K562 (cell line): ENCODE results near the gene CDYL. TPM values are rescaled to one million over a fixed set of nuclear protein-coding genes. Genes with fewer than 3 reads are reported as not detected.
A peak's percentile ranks its signal among the peaks of the same experiment; 100 is the strongest.

ENCODE experiments used
- ATAC-seq: fragments of 200-7000 bp; cut with Tn5 transposase; 3 replicates; pipeline ENCODE4 v1.9.1; 2020; ENCODE audit warnings: moderate library complexity
- BruUV-seq: library from RNA; stranded (reverse); fragments of 400-500 nt; replicated peaks from 2 replicates; lab custom pipeline; 2021; lab: Mats Ljungman, UMichigan
- CTCF ChIA-PET: fragments of 300-600 bp; formaldehyde crosslinking; extraction: SDS; loops from one replicate; lab custom pipeline; 2021; ENCODE audit warnings: low intra/inter-chr PET ratio; lab: Yijun Ruan, JAX
- POLR2A ChIA-PET: fragments of 300-600, 350-650 bp; sonication (Branson Sonifier 250); formaldehyde crosslinking; extraction: SDS; loops from one replicate; lab custom pipeline; 2021; ENCODE audit warnings: antibody characterized with exemption, inconsistent platforms; lab: Yijun Ruan, JAX
- DNase-seq, 4 experiments: peaks; one replicate each; pipeline versions ENCODE4 v3.0.0 to v3.0.0-alpha.2; 2011 to 2018; ENCODE audit warnings: low spot score in 3 of 4, mixed read lengths in 3 of 4; ENCODE audit errors: extremely low read depth in 1 of 4
- FAIRE-seq: peaks from 2 replicates; lab custom pipeline; 2011; peaks lifted over from hg19 to GRCh38; lab: Jason Lieb, UNC
- H2AFZ ChIP-seq: 2 replicates; pipeline ENCODE4 v1.6.0; 2011; ENCODE audit warnings: low read depth, low read length, control low read depth, inconsistent platforms
- H3K27ac ChIP-seq: fragments of 200-600 bp; 3 replicates; pipeline ENCODE4 v1.8.0; 2011; ENCODE audit warnings: low read depth, mild to moderate bottlenecking, control low read depth, inconsistent platforms, low read length, moderate library complexity, mixed read lengths; ENCODE audit errors: extremely low read depth
- H3K27me3 ChIP-seq, 2 experiments: fragments of 300-600 bp in 1 of 2; 2 replicates in 1 of 2; 3 replicates in 1 of 2; pipeline versions ENCODE4 v1.6.0 to v1.8.0; 2011; ENCODE audit warnings: inconsistent platforms in 2 of 2, low read length in 2 of 2, mild to moderate bottlenecking in 1 of 2, mixed read lengths in 1 of 2, moderate library complexity in 1 of 2; ENCODE audit not compliant: control insufficient read depth in 2 of 2, insufficient read depth in 2 of 2
- H3K36me3 ChIP-seq: fragments of 300-600 bp; 3 replicates; pipeline ENCODE4 v1.8.0; 2011; ENCODE audit warnings: mild to moderate bottlenecking, low read length, inconsistent platforms; ENCODE audit not compliant: control insufficient read depth, insufficient read depth
- H3K4me1 ChIP-seq, 2 experiments: fragments of 200-600 bp in 1 of 2; replicated peaks in 1 of 2; 2 replicates in 1 of 2; 3 replicates in 1 of 2; pipeline versions ENCODE4 v1.5.1 to v1.8.0; 2011; ENCODE audit warnings: inconsistent platforms in 2 of 2, low read length in 2 of 2, mild to moderate bottlenecking in 1 of 2, mixed read lengths in 1 of 2, moderate library complexity in 1 of 2; ENCODE audit not compliant: control insufficient read depth in 2 of 2, insufficient read depth in 2 of 2
- H3K4me2 ChIP-seq: 2 replicates; pipeline ENCODE4 v1.6.1; 2011; ENCODE audit warnings: low read length, control low read depth, inconsistent platforms, mixed read lengths; ENCODE audit not compliant: insufficient read depth
- H3K4me3 ChIP-seq: fragments of 200-600 bp; sonication (generic), shearing (Covaris generic); 2 replicates; pipeline ENCODE4 v1.5.1; 2016; ENCODE audit warnings: control low read depth, inconsistent platforms
- H3K79me2 ChIP-seq: fragments of 200-600 bp; 3 replicates; pipeline ENCODE4 v1.8.0; 2011; ENCODE audit warnings: low read length, inconsistent platforms; ENCODE audit not compliant: control insufficient read depth, insufficient read depth
- H3K9ac ChIP-seq, 2 experiments: 2 replicates each; pipeline versions ENCODE4 v1.6.0 to v1.6.1; 2011; ENCODE audit warnings: low read depth in 2 of 2, low read length in 2 of 2, control low read depth in 1 of 2, inconsistent platforms in 1 of 2, mild to moderate bottlenecking in 1 of 2, mixed read lengths in 1 of 2; ENCODE audit not compliant: insufficient read depth in 1 of 2
- H3K9me1 ChIP-seq: one replicate; pipeline ENCODE4 v1.6.0; 2011; ENCODE audit warnings: inconsistent platforms, mild to moderate bottlenecking, low read length, moderate library complexity; ENCODE audit not compliant: control insufficient read depth, insufficient read depth
- H3K9me3 ChIP-seq: replicated peaks from 2 replicates; pipeline ENCODE4 v1.5.1; 2011; ENCODE audit warnings: low read depth, low read length, inconsistent platforms; ENCODE audit not compliant: control insufficient read depth, insufficient read depth
- H4K20me1 ChIP-seq: replicated peaks from 2 replicates; pipeline ENCODE4 v1.6.1; 2011; ENCODE audit warnings: low read length, inconsistent platforms, mixed read lengths; ENCODE audit not compliant: control insufficient read depth, insufficient read depth
- C11orf30 ChIP-seq: fragments of 450-650 bp; IDR thresholded peaks from 2 replicates; pipeline ENCODE4 v1.6.1; 2016; ENCODE audit warnings: low read depth, mild to moderate bottlenecking
- CEBPG ChIP-seq, 3 experiments: fragments of 200-800 bp in 1 of 3; sonication (Bioruptor generic) in 1 of 3; sonication (generic) in 1 of 3; formaldehyde crosslinking in 1 of 3; IDR thresholded peaks in 2 of 3; conservative IDR thresholded peaks in 1 of 3; 2 replicates each; pipeline versions ENCODE4 v1.6.1 to v1.8.0; 2016 to 2022; ENCODE audit warnings: missing compliant biosample characterization in 2 of 3, missing genetic modification characterization in 2 of 3, mild to moderate bottlenecking in 1 of 3, missing genetic modification reagents in 1 of 3
- FIP1L1 ChIP-seq: fragments of 200-400 bp; formaldehyde crosslinking; IDR thresholded peaks from 2 replicates; pipeline ENCODE4 v1.6.1; 2018; ENCODE audit warnings: mild to moderate bottlenecking, low read depth, low read length; ENCODE audit not compliant: poor library complexity, severe bottlenecking
- MTA3 ChIP-seq: fragments of 450-650 bp; formaldehyde crosslinking; IDR thresholded peaks from 2 replicates; pipeline ENCODE4 v1.6.1; 2017; ENCODE audit warnings: mild to moderate bottlenecking, borderline replicate concordance
- WGBS: fragments of 100-300 bp; shearing (Covaris generic); methylation state at CpG from one replicate; pipeline ENCODE4 v1.1.6; 2016; ENCODE audit warnings: low coverage, mixed read lengths; ENCODE audit not compliant: insufficient coverage; ENCODE audit errors: missing lambda C conversion rate; 5-methylcytosine and 5-hydroxymethylcytosine counted together
- in situ Hi-C: fragments of 300-500 bp; cut with MboI; formaldehyde crosslinking; loops from 4 replicates; pipeline ENCODE4 v1.15.0; 2018; ENCODE audit warnings: inconsistent platforms, mixed read lengths
- intact Hi-C: fragments of 100-400 bp; cut with micrococcal nuclease; formaldehyde crosslinking; loops from 2 replicates; pipeline ENCODE4 v1.14.2; 2022
- polyA plus RNA-seq, 8 experiments: library from polyadenylated mRNA; depleted of rRNA in 4 of 8; stranded (reverse) in 5 of 8; unstranded in 3 of 8; fragments of >200 nt; fragmentation: Nextera tagmentation in 2 of 8; fragmentation: Illumina TruSeq in 1 of 8; extraction: Ambion mirVana in 2 of 8; extraction: Trizol in 1 of 8; gene quantifications; 2 replicates each; pipeline versions ENCODE4 v1.2.1 to v1.2.3, GENCODE V29; 2011 to 2014; ENCODE audit warnings: inconsistent platforms in 1 of 8, missing spikeins in 1 of 8
- total RNA-seq, 7 experiments: library from RNA; depleted of rRNA in 6 of 7; stranded (reverse); fragments of >200 nt in 6 of 7; fragmentation: Illumina TruSeq in 2 of 7; extraction: Trizol in 2 of 7; gene quantifications; 2 replicates each; pipeline versions ENCODE4 v1.2.1 to v1.2.3, GENCODE V29; 2011 to 2021; ENCODE audit warnings: low replicate concordance in 1 of 7
- TF ChIP-seq, protein P1 (sequence below): sonication (generic); formaldehyde crosslinking; IDR thresholded peaks from 2 replicates; pipeline ENCODE4 v1.8.0; 2022; ENCODE audit warnings: missing genetic modification reagents, mild to moderate bottlenecking, borderline replicate concordance
- TF ChIP-seq, protein P2 (sequence below), 2 experiments: fragments of 450-650 bp; IDR thresholded peaks; 2 replicates each; pipeline ENCODE4 v1.6.1; 2016; ENCODE audit warnings: mild to moderate bottlenecking in 2 of 2, borderline replicate concordance in 1 of 2, low read depth in 1 of 2, moderate library complexity in 1 of 2

Gene CDYL
- total and polyA plus RNA-seq, 9 of the 15 experiments (the other 6 are each of a cell fraction or from before 2014, with no cell fraction given), result 8.1 to 45.8 (median 40.8) TPM

DNA sequence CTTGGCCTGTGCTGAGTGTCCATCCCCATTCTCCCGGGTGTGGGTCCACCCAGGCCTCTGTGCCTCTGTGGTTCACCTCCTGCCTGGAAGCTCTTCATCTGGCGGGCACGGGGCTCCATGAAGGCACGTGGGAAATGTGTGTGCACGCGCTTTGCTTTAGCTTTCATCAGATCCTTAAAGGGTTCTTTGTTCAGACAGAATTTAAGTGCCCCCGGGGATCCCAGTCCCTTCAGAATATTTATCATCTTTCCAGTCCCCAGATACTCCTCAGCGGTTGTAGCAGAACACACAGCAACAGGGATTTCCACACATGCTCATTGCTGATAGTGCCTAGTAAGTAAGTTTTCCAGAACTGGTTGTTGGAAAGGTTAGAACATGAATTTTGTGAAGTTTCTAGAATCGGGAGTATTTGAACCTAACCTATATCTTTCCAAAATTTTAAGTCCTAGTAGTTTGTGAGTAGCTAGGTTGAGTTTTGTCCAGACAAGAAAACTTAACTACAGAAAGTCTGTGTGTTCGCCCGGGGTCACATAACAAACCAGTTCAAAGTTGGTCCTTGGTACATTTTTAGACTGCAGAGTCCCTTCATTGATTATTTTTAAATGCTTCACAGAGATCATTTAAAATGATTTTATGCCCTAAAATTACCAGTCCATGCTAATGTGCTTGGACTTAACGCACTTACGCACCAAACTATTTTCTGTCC, 159.9 kb downstream of the CDYL start:
- in situ Hi-C loops, result loop anchor here (10.0 kb wide), 1 partner anchor 621 kb away; no protein-coding TSS in a partner anchor

More for the DNA sequence above, 159.9 kb downstream of the CDYL start:
- peaks cover 25% of the 10 kb centered on the region for H3K79me2 ChIP-seq
- no peaks in the 10 kb centered on the region for H3K9me1 ChIP-seq
- POLR2A ChIA-PET, result no interaction called here
- intact Hi-C loops, result loop anchor here (1.0 to 10.0 kb wide), 4 partner anchors 79 to 314 kb away; no protein-coding TSS in a partner anchor
- H3K27ac ChIP-seq, result no peak overlapping the region
- peaks cover 47% of the 10 kb centered on the region for H4K20me1 ChIP-seq
- H3K36me3 ChIP-seq, result peaks cover 9% of the 10 kb centered on the region
- H3K9ac ChIP-seq, result peak overlapping the region in 1 of 2 experiments; percentile 18; a peak in 1 of 4 replicates
- no peaks in the 10 kb centered on the region for H3K27me3 ChIP-seq
- no peak for FAIRE-seq
- no peaks in the 10 kb centered on the region for H3K9me3 ChIP-seq
- WGBS, result 76% methylated on average over 13 of the region's 13 CpGs
- no peak overlapping the region for H3K4me2 ChIP-seq
- CTCF ChIA-PET, result interaction anchor here (0.8 kb wide), 1 partner anchor 881 kb away, joined by 3 read pairs; no protein-coding TSS in a partner anchor
- no peak for DNase-seq
- no peak overlapping the region for H2AFZ ChIP-seq
- peaks cover 6 to 8% of the 10 kb centered on the region in 2 experiments for H3K4me1 ChIP-seq
- no TSS peak for BruUV-seq
- H3K4me3 ChIP-seq, result no peak overlapping the region
- no peak for ATAC-seq
- TF ChIP-seq FIP1L1, result no peak
- TF ChIP-seq, protein P1, sequence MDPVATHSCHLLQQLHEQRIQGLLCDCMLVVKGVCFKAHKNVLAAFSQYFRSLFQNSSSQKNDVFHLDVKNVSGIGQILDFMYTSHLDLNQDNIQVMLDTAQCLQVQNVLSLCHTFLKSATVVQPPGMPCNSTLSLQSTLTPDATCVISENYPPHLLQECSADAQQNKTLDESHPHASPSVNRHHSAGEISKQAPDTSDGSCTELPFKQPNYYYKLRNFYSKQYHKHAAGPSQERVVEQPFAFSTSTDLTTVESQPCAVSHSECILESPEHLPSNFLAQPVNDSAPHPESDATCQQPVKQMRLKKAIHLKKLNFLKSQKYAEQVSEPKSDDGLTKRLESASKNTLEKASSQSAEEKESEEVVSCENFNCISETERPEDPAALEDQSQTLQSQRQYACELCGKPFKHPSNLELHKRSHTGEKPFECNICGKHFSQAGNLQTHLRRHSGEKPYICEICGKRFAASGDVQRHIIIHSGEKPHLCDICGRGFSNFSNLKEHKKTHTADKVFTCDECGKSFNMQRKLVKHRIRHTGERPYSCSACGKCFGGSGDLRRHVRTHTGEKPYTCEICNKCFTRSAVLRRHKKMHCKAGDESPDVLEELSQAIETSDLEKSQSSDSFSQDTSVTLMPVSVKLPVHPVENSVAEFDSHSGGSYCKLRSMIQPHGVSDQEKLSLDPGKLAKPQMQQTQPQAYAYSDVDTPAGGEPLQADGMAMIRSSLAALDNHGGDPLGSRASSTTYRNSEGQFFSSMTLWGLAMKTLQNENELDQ (CRISPR knock-in tag), result no peak
- TF ChIP-seq, protein P2, sequence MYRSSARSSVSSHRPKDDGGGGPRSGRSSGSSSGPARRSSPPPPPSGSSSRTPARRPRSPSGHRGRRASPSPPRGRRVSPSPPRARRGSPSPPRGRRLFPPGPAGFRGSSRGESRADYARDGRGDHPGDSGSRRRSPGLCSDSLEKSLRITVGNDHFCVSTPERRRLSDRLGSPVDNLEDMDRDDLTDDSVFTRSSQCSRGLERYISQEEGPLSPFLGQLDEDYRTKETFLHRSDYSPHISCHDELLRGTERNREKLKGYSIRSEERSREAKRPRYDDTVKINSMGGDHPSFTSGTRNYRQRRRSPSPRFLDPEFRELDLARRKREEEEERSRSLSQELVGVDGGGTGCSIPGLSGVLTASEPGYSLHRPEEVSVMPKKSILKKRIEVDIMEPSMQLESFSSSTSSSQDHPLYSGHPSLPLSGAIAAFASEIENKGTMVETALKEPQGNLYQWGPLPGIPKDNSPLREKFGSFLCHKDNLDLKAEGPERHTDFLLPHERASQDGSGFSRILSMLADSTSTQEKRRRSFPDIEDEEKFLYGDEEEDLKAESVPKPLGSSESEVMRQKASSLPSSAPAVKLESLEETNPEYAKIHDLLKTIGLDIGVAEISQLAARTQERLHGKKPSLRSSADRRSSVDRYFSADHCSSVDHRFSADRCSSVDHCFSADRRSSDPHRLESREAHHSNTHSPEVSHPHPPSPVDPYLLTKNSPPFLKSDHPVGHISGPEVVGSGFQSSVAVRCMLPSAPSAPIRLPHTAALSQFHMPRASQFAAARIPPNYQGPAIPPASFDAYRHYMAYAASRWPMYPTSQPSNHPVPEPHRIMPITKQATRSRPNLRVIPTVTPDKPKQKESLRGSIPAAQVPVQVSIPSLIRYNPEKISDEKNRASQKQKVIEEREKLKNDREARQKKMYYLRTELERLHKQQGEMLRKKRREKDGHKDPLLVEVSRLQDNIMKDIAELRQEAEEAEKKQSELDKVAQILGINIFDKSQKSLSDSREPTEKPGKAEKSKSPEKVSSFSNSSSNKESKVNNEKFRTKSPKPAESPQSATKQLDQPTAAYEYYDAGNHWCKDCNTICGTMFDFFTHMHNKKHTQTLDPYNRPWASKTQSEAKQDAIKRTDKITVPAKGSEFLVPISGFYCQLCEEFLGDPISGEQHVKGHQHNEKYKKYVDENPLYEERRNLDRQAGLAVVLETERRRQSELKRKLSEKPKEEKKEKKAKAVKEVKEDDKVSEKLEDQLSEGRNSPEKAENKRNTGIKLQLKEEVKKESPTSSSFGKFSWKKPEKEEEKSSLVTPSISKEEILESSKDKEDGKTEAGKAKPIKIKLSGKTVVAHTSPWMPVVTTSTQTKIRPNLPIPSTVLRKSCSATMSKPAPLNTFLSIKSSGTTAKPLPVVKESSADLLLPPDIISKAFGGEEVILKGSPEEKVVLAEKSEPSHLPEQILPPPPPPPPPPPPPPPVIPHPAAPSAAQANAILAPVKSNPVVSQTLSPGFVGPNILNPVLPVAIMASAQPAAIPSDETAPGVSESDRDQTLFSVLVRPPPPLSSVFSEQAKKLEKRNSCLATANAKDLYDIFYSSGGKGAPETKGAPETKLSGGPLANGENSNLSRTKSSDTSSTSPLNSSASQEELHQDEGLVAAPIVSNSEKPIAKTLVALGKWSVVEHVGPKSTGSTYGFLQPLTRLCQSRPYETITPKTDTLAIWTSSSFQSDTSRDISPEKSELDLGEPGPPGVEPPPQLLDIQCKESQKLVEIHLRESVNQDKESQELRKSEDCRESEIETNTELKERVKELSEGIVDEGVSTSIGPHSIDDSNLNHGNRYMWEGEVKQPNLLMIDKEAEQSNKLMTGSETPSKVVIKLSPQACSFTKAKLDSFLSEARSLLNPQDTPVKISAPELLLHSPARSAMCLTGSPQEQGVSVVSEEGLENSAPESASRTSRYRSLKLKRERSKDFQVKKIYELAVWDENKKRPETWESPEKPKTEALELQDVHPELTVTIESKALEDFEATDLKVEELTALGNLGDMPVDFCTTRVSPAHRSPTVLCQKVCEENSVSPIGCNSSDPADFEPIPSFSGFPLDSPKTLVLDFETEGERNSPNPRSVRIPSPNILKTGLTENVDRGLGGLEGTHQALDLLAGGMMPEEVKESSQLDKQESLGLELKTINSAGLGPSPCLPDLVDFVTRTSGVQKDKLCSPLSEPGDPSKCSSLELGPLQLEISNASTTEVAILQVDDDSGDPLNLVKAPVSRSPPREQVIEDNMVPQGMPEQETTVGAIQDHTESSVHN (IDR thresholded peaks at IDR 0.05; ENCODE audit: borderline replicate concordance in 1 of 2, low read depth in 1 of 2), result 0 out of 4 replicates have a peak, but pooled peaks of 1 of the 2 experiments have one; percentile 49
- no peak for TF ChIP-seq MTA3
- no peak for TF ChIP-seq C11orf30
- no peak for TF ChIP-seq CEBPG (CRISPR knock-in tag; IDR thresholded peaks at IDR 0.05)
- TF ChIP-seq CEBPG (tag; conservative IDR thresholded peaks at IDR 0.05 in 1 of 2, IDR thresholded peaks at IDR 0.05 in 1 of 2), result no peak
- TF ChIP-seq, all 486 proteins: peak for 1
